RKO (cell line): ENCODE results near the gene NKX2-3.

ENCODE experiments used
- DNase-seq: peaks from one replicate; pipeline ENCODE4 v3.0.0-alpha.2; 2016; ENCODE audit warnings: low spot score

NKX2-3 gene

DNA sequence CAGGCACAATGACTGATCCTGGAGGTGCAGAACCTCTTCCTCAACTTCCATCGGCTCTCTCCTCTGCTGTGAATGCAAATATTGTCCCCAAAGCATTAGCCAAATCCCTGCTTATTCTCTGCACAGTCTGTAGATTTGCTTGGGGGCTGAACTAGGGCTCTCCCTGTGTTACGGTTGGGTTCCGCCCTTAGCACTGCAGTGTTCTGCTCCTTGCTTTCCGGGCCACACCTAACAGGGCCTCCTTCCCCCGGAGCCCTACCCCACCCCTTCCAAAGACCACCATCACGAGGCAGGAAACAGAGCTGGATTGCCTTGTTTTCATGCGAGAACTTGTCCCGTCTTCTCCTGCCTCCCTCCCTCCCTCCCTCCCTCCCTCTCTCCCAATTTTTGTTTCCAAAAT is 50.9 kb downstream of the NKX2-3 start:
- DNase-seq = no peak
